Measurements from ENCODE around the gene IL11. TPM values are rescaled to one million over a fixed set of nuclear protein-coding genes. Genes with fewer than 3 reads are reported as not detected.

IL11 gene
- polyA plus RNA-seq, 4 donors = 0.19 to 0.67 TPM; not detected in 2

DNA sequence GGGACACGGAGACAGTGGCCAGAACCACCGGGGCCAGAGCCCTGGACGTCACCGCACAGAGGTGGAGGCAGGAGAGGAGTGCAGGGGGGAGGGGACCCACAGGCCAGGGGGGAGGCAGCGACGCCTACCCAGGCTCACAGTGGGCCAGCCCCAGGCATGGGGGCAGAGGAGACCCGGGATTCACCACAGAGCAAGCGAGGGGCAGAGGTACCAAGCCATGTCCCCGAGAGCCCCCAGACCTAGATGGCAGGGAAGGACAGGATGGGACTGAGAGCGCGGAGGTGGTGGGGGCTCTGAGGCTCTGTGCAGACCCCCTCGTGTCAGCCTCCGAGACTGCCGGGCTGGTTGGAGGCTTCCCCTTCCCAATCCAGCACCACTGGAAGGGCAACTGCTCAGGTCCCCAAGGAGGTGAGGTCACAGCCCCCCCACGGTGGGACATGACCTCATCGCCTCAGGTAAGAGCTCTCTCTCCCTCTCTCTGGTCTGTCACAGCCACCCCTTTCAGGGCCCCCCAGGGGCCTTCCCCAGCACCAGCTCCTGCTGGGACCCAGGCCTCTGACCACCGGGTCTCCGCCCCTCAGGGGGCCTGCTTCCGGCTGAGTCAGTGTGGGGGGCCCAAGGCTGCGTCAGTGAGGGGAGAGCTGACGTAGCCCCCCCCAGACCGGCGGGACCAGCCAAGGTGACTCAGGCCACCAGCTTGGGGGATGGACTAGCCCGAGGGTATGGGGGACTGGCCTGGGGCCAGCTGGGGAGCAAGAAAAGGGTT is 2.2 kb upstream of the IL11 start:
- FAIRE-seq (no peak), DNase-seq (no peak)
- Histone ChIP-seq H3K4me1 (ENCODE audit: control insufficient read depth in 3 of 3, insufficient read depth in 2 of 3, low read depth in 1 of 3, low read length in 2 of 3) (peaks cover 0 to 20% (median 0%) of the 10 kb centered on the region in 3 donors), H3K36me3 (ENCODE audit: control insufficient read depth in 3 of 3, insufficient read depth in 2 of 3, low read depth in 1 of 3, low read length in 3 of 3) (no peaks in the 10 kb centered on the region), H3K27ac (ENCODE audit: low read depth in 1 of 3, low read length in 2 of 3) (no peak overlapping the region), H3K4me3 (ENCODE audit: low read depth in 1 of 3, low read length in 3 of 3) (no peak overlapping the region), H3K9me3 (ENCODE audit: control insufficient read depth in 2 of 2, insufficient read depth in 1 of 2, low read depth in 1 of 2, low read length in 1 of 2) (no peaks in the 10 kb centered on the region), H3K27me3 (ENCODE audit: control insufficient read depth in 3 of 3, insufficient read depth in 3 of 3, low read length in 3 of 3) (peaks cover 8 to 93% (median 36%) of the 10 kb centered on the region in 3 donors)
- WGBS, 3 donors = 26 to 39% (median 30%) methylated on average over 22 to 24 of the region's 24 CpGs

DNA sequence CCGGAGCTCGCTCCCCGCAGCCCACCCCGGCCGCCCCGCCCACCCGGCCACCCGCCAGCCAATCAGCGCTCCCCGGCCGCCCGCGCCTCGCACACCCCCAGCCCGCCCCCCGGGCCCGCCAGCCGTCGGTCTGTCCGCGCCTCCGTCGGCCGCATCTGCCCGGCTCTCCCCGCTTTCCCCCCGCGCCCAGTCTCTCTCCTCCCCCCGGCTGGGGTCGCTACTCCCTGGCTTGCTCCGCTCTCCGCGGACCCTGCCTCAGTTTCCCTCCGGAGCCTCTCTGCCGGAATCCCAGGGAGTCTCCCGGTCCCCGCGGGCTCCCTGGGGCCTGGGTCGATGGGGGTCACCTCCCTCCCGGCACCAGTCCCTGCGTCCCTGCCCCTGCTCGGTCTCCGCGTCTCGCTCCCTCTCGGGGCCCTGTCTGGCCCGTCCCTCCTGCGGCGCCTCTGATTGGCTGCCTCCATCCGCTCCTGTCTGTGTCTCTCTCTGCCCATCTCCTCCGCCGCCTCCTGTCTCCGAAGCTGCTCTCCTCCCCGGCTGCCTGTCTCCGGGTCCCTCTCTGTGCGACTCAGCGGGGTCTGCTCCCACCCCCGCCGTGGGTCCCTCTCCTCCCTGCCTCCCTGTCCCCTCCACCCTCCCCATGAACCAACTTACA is 484 bp downstream of the IL11 start:
- H3K4me3 ChIP-seq (ENCODE audit: low read depth in 1 of 3, low read length in 3 of 3) = peak overlapping the region in 1 of 3 donors; percentile 39
- H3K27me3 ChIP-seq (ENCODE audit: control insufficient read depth in 3 of 3, insufficient read depth in 3 of 3, low read length in 3 of 3) = peaks cover 8 to 80% (median 30%) of the 10 kb centered on the region in 3 donors
- 1 to 6% (median 4%) methylated on average over 27 to 59 of the region's 59 CpGs for WGBS, 3 donors
- no peaks in the 10 kb centered on the region for H3K9me3 ChIP-seq (ENCODE audit: control insufficient read depth in 2 of 2, insufficient read depth in 1 of 2, low read depth in 1 of 2, low read length in 1 of 2)
- H3K27ac ChIP-seq (ENCODE audit: low read depth in 1 of 3, low read length in 2 of 3) = no peak overlapping the region
- FAIRE-seq (no peak), DNase-seq (no peak)
- no peaks in the 10 kb centered on the region for H3K36me3 ChIP-seq (ENCODE audit: control insufficient read depth in 3 of 3, insufficient read depth in 2 of 3, low read depth in 1 of 3, low read length in 3 of 3)
- H3K4me1 ChIP-seq (ENCODE audit: control insufficient read depth in 3 of 3, insufficient read depth in 2 of 3, low read depth in 1 of 3, low read length in 2 of 3) = peaks cover 0 to 10% (median 0%) of the 10 kb centered on the region in 3 donors

DNA sequence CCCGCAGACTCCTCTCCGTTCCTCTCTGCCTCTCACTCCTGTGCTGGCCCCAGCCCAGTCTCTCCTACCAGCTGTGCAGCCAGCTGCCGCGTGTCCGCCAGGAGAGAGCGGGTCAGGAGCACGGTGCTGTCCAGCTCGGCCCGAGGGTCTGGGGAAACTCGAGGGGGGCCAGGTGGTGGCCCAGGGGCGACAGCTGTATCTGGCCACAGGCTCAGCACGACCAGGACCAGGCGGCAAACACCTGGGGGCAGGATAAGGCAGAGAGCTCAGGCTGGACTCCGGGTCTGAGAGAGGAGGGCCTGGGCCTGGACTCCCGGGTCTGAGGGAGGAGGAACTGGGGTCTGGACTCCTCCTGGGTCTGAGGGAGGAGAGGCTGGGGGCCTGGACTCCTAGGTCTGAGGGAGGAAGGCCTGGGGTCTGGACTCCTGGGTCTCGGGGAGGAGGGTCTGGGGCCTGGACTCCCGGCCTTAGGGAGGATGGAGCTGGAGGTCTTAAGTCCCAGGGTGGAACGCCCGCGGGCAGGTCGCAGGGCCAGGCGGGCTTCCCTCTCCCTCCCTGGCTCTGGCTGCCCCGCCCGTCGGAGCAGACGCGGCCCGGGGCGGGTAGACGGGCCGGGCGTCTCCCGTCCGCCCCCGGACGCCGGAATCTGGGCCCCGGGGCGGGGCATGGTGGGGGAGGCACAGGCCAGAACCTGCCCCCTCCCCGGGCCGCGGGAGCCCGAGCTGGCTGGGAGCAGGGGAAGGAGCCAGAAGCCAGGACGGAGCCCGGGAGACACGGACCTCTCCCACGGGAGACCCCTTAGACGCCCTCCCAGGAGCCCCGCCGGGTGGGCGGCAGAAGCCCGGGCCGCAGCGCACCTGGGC is 1.3 kb downstream of the IL11 start:
- 8 to 11% (median 9%) methylated on average over 22 to 54 of the region's 54 CpGs for WGBS, 3 donors
- FAIRE-seq = no peak
- H3K27me3 ChIP-seq (ENCODE audit: control insufficient read depth in 3 of 3, insufficient read depth in 3 of 3, low read length in 3 of 3) = peaks cover 8 to 78% (median 30%) of the 10 kb centered on the region in 3 donors
- peak overlapping the region in 1 of 3 donors; percentile 39 for H3K4me3 ChIP-seq (ENCODE audit: low read depth in 1 of 3, low read length in 3 of 3)
- no peaks in the 10 kb centered on the region for H3K9me3 ChIP-seq (ENCODE audit: control insufficient read depth in 2 of 2, insufficient read depth in 1 of 2, low read depth in 1 of 2, low read length in 1 of 2)
- H3K36me3 ChIP-seq (ENCODE audit: control insufficient read depth in 3 of 3, insufficient read depth in 2 of 3, low read depth in 1 of 3, low read length in 3 of 3) = no peaks in the 10 kb centered on the region
- H3K4me1 ChIP-seq (ENCODE audit: control insufficient read depth in 3 of 3, insufficient read depth in 2 of 3, low read depth in 1 of 3, low read length in 2 of 3) = peaks cover 0 to 7% (median 0%) of the 10 kb centered on the region in 3 donors
- DNase-seq = peak in 1 of 2 donors; percentile 36
- H3K27ac ChIP-seq (ENCODE audit: low read depth in 1 of 3, low read length in 2 of 3) = no peak overlapping the region

- DNase-seq (no peak), FAIRE-seq (no peak)
- WGBS, 3 donors = 61 to 81% (median 69%) methylated on average over 14 to 16 of the region's 16 CpGs
- no peaks in the 10 kb centered on the region for H3K9me3 ChIP-seq (ENCODE audit: control insufficient read depth in 2 of 2, insufficient read depth in 1 of 2, low read depth in 1 of 2, low read length in 1 of 2)
- H3K4me3 ChIP-seq (ENCODE audit: low read depth in 1 of 3, low read length in 3 of 3) = no peak overlapping the region
- H3K27me3 ChIP-seq (ENCODE audit: control insufficient read depth in 3 of 3, insufficient read depth in 3 of 3, low read length in 3 of 3) = peaks cover 8 to 74% (median 26%) of the 10 kb centered on the region in 3 donors
- peaks cover 0 to 2% (median 0%) of the 10 kb centered on the region in 3 donors for H3K4me1 ChIP-seq (ENCODE audit: control insufficient read depth in 3 of 3, insufficient read depth in 2 of 3, low read depth in 1 of 3, low read length in 2 of 3)
- no peaks in the 10 kb centered on the region for H3K36me3 ChIP-seq (ENCODE audit: control insufficient read depth in 3 of 3, insufficient read depth in 2 of 3, low read depth in 1 of 3, low read length in 3 of 3)
- no peak overlapping the region for H3K27ac ChIP-seq (ENCODE audit: low read depth in 1 of 3, low read length in 2 of 3)
These were observed 2.2 kb downstream of the IL11 start for GRCh38 chr19:55368106-55368505.

GRCh38 chr19:55366790-55367189 is 3.5 kb downstream of the IL11 start:
- peaks cover 3 to 66% (median 16%) of the 10 kb centered on the region in 3 donors for H3K27me3 ChIP-seq (ENCODE audit: control insufficient read depth in 3 of 3, insufficient read depth in 3 of 3, low read length in 3 of 3)

DNA sequence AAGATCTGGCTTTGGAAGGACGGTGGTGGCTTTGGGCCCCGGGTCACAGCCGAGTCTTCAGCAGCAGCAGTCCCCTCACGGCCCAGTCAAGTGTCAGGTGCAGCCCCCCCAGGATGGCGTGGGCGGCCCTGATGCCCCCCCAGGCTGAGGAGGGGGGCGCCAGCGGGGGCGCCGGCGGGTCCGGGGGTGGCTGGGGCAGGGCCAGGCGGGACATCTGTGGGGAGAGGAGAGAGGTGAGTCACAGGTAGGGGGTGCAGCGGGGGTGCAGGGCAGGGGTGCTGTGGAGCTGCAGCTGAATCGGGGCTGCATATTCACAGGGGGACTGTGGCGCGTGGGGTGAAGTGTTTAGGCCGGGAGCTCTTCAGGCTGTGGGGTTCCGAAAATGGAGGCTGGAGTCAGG is 4.3 kb downstream of the IL11 start:
- Histone ChIP-seq H3K27ac (ENCODE audit: low read depth in 1 of 3, low read length in 2 of 3) (no peak overlapping the region), H3K27me3 (ENCODE audit: control insufficient read depth in 3 of 3, insufficient read depth in 3 of 3, low read length in 3 of 3) (peaks cover 3 to 58% (median 14%) of the 10 kb centered on the region in 3 donors), H3K4me1 (ENCODE audit: control insufficient read depth in 3 of 3, insufficient read depth in 2 of 3, low read depth in 1 of 3, low read length in 2 of 3) (peaks cover 0 to 2% (median 0%) of the 10 kb centered on the region in 3 donors), H3K36me3 (ENCODE audit: control insufficient read depth in 3 of 3, insufficient read depth in 2 of 3, low read depth in 1 of 3, low read length in 3 of 3) (no peaks in the 10 kb centered on the region), H3K4me3 (ENCODE audit: low read depth in 1 of 3, low read length in 3 of 3) (no peak overlapping the region), H3K9me3 (ENCODE audit: control insufficient read depth in 2 of 2, insufficient read depth in 1 of 2, low read depth in 1 of 2, low read length in 1 of 2) (no peaks in the 10 kb centered on the region)
- FAIRE-seq = no peak
- no peak for DNase-seq
- 60 to 72% (median 67%) methylated on average over 11 to 19 of the region's 19 CpGs for WGBS, 3 donors

More at GRCh38 chr19:55366790-55367189, 3.5 kb downstream of the IL11 start:
- no peak for DNase-seq
- Histone ChIP-seq H3K4me1 (ENCODE audit: control insufficient read depth in 3 of 3, insufficient read depth in 2 of 3, low read depth in 1 of 3, low read length in 2 of 3) (peaks cover 0 to 2% (median 0%) of the 10 kb centered on the region in 3 donors), H3K4me3 (ENCODE audit: low read depth in 1 of 3, low read length in 3 of 3) (no peak overlapping the region), H3K36me3 (ENCODE audit: control insufficient read depth in 3 of 3, insufficient read depth in 2 of 3, low read depth in 1 of 3, low read length in 3 of 3) (no peaks in the 10 kb centered on the region), H3K27ac (ENCODE audit: low read depth in 1 of 3, low read length in 2 of 3) (no peak overlapping the region), H3K9me3 (ENCODE audit: control insufficient read depth in 2 of 2, insufficient read depth in 1 of 2, low read depth in 1 of 2, low read length in 1 of 2) (no peaks in the 10 kb centered on the region)
- no peak for FAIRE-seq
- WGBS, 3 donors = 54 to 82% (median 72%) methylated on average over 3 of the region's 3 CpGs

GRCh38 chr19:55365245-55365644 is 5.0 kb downstream of the IL11 start:
- no peak for DNase-seq
- H3K9me3 ChIP-seq (ENCODE audit: control insufficient read depth in 2 of 2, insufficient read depth in 1 of 2, low read depth in 1 of 2, low read length in 1 of 2) = no peaks in the 10 kb centered on the region
- H3K27ac ChIP-seq (ENCODE audit: low read depth in 1 of 3, low read length in 2 of 3) = no peak overlapping the region
- WGBS, 3 donors = 71 to 84% (median 81%) methylated on average over 8 of the region's 8 CpGs
- H3K36me3 ChIP-seq (ENCODE audit: control insufficient read depth in 3 of 3, insufficient read depth in 2 of 3, low read depth in 1 of 3, low read length in 3 of 3) = no peaks in the 10 kb centered on the region
- peaks cover 0 to 2% (median 0%) of the 10 kb centered on the region in 3 donors for H3K4me1 ChIP-seq (ENCODE audit: control insufficient read depth in 3 of 3, insufficient read depth in 2 of 3, low read depth in 1 of 3, low read length in 2 of 3)
- H3K4me3 ChIP-seq (ENCODE audit: low read depth in 1 of 3, low read length in 3 of 3) = no peak overlapping the region
- peaks cover 3 to 51% (median 10%) of the 10 kb centered on the region in 3 donors for H3K27me3 ChIP-seq (ENCODE audit: control insufficient read depth in 3 of 3, insufficient read depth in 3 of 3, low read length in 3 of 3)
- FAIRE-seq = no peak

Measured in small intestine (tissue), 7 donors.